ENCODE data around the gene SERPINI1.

DNA sequence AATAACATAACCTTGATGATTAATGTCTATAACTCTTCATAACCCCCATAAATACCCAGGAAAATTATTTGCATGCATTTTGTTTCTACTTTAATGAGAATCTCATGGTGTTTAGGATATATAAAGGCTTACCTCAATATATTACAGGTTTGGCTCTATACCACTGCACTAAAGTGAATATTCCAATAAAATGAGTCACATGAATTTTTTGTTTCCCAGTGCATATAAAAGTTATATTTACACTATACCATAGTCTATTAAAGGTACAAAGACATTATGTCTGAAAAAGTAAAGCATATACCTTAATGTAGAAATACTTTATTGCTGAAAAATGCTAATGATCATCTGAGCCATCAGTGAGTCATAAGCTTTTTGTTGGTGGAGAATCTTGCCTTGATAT, 74.7 kb downstream of the SERPINI1 start:
- TF ChIP-seq POLR2A (IDR thresholded peaks at IDR 0.05), result no peak
- TF ChIP-seq, protein P1, sequence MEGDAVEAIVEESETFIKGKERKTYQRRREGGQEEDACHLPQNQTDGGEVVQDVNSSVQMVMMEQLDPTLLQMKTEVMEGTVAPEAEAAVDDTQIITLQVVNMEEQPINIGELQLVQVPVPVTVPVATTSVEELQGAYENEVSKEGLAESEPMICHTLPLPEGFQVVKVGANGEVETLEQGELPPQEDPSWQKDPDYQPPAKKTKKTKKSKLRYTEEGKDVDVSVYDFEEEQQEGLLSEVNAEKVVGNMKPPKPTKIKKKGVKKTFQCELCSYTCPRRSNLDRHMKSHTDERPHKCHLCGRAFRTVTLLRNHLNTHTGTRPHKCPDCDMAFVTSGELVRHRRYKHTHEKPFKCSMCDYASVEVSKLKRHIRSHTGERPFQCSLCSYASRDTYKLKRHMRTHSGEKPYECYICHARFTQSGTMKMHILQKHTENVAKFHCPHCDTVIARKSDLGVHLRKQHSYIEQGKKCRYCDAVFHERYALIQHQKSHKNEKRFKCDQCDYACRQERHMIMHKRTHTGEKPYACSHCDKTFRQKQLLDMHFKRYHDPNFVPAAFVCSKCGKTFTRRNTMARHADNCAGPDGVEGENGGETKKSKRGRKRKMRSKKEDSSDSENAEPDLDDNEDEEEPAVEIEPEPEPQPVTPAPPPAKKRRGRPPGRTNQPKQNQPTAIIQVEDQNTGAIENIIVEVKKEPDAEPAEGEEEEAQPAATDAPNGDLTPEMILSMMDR (IDR thresholded peaks at IDR 0.05 in 8 of 11, conservative IDR thresholded peaks at IDR 0.05 in 3 of 11), result no peak
- no peak for TF ChIP-seq POLR2AphosphoS5 (IDR thresholded peaks at IDR 0.05)

Measured in spleen (tissue), 7 donors.